GM19328 (cell line): ENCODE data around the gene NAE1.
"Not testable (repeated sequence)": the region's sequence is repeated elsewhere in the genome, so short reads cannot be mapped to it uniquely, and the experiment has no call there.

ENCODE experiments used
- ATAC-seq: cut with Tn5 transposase; IDR thresholded peaks from one replicate; pipeline ENCODE4 v1.9.1; 2021; ENCODE audit warnings: mild to moderate bottlenecking, moderate library complexity; ENCODE audit not compliant: unreplicated experiment

Gene NAE1

GRCh38 chr16:66809765-66810164 is 21.0 kb downstream of the NAE1 start:
- no peak for ATAC-seq

- ATAC-seq = no peak
Measured at GRCh38 chr16:66802159-66802558, 28.6 kb downstream of the NAE1 start.

GRCh38 chr16:66801320-66802105 is 29.3 kb downstream of the NAE1 start, which contains the start of gene TERB1:
Gene TERB1, minus strand, starts transcription at chr16:66801584. Its CDS starts 4,786 bp downstream, at chr16:66796798.
- no peak for ATAC-seq

- ATAC-seq = no peak
Measured at GRCh38 chr16:66800856-66801255, 29.9 kb downstream of the NAE1 start.

GRCh38 chr16:66798161-66798560 is 32.6 kb downstream of the NAE1 start:
- no peak for ATAC-seq

GRCh38 chr16:66793984-66794383 is 36.8 kb downstream of the NAE1 start:
- not testable (repeated sequence) for ATAC-seq

- ATAC-seq = no peak
Measured at GRCh38 chr16:66790130-66790733, 40.5 kb downstream of the NAE1 start.

- no peak for ATAC-seq
Measured at GRCh38 chr16:66787427-66787826, 43.3 kb downstream of the NAE1 start.

GRCh38 chr16:66786551-66786950 is 44.2 kb downstream of the NAE1 start:
- no peak for ATAC-seq

- no peak for ATAC-seq
Measured at GRCh38 chr16:66776457-66776856, 54.3 kb downstream of the NAE1 start.

- ATAC-seq = no peak
Measured at GRCh38 chr16:66774981-66775380, 55.8 kb downstream of the NAE1 start.

- ATAC-seq = no peak
Measured at GRCh38 chr16:66758086-66758485, 72.7 kb downstream of the NAE1 start.

GRCh38 chr16:66754819-66755218 is 76.0 kb downstream of the NAE1 start:
- ATAC-seq = no peak

GRCh38 chr16:66754211-66754610 is 76.6 kb downstream of the NAE1 start:
- no peak for ATAC-seq

- ATAC-seq = no peak
Measured at GRCh38 chr16:66752958-66753357, 77.8 kb downstream of the NAE1 start.
